NCI-H146 treated with DMSO at 0.1 percent for 48 hours (cell line): ENCODE results near the gene TWIST2.

Experiments
- DNase-seq: peaks from one replicate; lab custom pipeline; 2025; ENCODE audit not compliant: unreplicated experiment; lab: John Stamatoyannopoulos, UW

Gene TWIST2

GRCh38 chr2:238872026-238872425 lies 24.1 kb downstream of the TWIST2 start:
- DNase-seq: no peak

GRCh38 chr2:238872628-238873380 lies 24.9 kb downstream of the TWIST2 start:
- DNase-seq: no peak

DNA sequence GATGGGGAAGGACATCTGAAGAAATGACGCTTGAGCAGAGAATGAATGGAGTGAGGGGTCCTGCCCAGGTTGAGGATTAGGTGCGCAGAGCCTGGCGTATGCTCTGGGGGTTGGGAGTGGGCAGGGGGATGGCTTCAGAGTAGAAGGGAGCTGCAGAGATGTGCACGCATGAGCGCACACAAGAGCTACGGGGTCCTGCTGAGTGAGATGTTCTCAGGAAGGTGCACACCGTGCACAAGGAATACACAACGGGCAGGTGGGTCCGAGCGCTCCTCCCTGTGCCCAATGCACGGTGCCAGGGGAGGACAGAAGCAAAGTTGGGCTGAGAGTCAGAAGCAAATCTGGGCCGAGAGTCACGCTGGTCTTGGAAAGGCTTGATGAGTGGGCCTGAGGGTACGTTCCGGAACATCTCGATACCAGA lies 25.5 kb downstream of the TWIST2 start:
- no peak for DNase-seq

DNA sequence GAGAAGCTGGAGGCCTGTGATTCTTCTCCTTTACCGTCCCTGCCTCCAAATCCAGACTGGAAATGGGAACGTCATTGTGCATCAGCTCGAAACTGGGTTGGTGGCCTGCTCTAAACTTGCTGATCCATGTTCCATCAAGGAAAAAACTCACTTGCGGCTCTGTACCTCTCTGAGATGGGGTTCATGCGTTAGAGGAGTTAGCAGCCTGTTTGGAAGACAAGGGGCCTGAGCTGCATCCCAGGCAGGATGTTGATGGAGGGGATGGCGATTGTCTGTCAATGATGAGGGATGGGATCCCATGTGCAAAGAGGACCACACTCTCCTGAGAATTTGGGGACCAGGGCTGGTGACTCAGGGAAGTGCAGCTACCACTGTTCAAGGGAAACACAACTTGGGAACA lies 26.0 kb downstream of the TWIST2 start:
- no peak for DNase-seq

- no peak for DNase-seq
These were observed 26.6 kb downstream of the TWIST2 start for GRCh38 chr2:238874330-238875050.

DNA sequence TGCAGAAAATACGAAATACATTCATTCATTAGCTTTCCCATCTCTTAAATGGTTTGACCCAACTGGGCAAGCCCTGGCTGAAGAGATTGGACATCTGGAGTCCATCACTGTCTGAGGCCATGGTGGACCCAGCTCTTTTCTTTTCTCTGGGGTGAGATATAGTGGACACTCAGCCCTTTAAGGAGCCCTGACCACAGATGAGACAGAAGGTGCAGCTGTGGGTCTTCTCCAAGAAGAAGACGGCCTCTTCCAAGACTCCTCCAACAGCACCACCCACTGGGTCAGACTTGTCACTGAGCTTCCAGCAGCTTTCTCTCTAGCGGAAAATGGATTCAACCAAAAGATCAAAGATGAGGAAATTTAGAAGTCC lies 27.2 kb downstream of the TWIST2 start:
- DNase-seq: no peak

DNA sequence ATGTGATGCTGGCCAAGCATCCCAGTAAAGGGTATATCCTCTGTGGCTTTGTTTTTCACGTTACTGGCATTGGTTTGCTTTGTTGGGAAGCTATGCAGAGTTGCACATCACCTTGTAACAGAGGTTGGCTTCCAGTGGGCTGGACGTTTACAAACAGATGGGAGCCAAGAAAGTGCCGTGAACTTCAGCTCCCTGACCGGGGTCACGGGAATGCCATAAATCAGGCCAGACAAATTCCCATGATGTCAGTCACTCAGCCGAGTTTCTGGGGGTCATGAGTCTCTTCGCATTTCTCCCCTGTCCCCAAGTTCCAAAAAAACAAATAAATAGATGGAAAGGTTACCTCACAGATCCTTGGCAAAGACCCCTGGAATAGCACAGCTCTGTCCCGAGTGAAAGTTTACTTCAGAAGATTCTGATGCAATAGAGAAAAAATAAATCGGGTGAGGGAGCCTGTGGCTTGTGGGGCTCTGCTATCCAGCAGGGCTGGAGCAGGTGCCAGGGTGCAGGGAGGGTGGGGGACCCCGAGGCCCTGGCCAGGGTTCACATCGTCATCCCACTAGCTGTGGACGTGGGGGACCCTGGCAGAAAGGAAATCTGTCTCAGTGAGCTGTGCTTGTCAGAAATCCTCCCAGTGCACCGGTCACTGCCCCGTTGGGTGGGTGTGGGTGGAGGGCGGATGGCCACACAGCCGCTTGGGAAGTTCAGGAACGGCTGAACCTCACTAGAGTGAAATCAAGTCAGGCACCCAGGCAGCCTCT lies 27.8 kb downstream of the TWIST2 start:
- no peak for DNase-seq

DNA sequence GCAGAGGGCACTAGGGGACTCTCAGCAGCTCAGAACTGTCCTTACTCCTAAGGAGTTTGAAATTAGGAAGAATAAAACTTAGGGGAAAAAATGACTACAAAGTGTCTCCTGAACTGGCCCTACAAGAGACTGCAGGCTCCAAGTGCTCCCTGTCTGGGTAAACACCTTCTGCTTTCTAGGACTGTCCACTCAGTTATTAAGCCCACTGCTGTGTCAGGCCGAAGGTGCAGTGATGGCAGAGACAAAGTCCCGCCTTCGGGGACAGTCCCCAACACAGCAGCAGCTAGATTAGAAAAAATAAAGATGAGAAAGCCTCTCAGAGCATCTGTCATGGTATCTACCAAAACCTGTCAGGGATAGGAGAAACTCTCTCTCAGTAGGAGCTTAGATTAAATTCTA lies 28.3 kb downstream of the TWIST2 start:
- DNase-seq: no peak

DNA sequence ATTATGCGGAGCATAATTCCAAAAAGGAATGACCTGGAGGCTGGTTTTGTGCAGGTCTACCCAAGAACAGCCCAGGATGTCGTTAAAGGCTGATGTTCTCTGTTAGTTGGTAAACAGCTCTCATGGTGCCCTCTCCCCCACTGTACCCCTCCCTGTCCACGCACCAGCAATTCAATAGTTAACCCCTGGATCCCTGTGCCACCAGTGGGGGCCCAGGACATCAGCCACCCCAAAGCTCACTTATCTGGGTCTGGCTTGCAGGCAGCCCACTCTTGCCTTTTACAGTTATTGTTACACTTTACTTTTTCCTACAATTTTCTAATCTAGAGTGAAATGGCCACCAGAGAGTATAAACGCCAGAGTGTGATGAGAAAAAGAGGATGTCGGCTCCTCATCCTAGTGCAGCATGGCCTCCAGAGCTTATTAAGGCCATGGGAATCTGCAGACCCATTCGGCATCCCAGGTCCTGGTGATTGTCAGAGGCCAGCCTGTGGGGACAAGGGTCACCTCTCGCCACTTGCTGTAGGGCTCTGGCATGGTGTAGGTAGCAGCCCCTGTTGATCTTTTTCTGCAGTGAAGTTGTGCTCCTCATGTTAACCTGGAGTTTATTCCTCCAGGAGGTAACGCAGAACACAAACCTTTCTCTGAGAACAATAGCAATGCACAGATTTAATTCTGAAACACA lies 30.3 kb downstream of the TWIST2 start:
- no peak for DNase-seq

- DNase-seq: no peak
These were observed 31.2 kb downstream of the TWIST2 start for GRCh38 chr2:238879043-238879442.

GRCh38 chr2:238879621-238880377 lies 31.9 kb downstream of the TWIST2 start:
- DNase-seq: no peak

DNA sequence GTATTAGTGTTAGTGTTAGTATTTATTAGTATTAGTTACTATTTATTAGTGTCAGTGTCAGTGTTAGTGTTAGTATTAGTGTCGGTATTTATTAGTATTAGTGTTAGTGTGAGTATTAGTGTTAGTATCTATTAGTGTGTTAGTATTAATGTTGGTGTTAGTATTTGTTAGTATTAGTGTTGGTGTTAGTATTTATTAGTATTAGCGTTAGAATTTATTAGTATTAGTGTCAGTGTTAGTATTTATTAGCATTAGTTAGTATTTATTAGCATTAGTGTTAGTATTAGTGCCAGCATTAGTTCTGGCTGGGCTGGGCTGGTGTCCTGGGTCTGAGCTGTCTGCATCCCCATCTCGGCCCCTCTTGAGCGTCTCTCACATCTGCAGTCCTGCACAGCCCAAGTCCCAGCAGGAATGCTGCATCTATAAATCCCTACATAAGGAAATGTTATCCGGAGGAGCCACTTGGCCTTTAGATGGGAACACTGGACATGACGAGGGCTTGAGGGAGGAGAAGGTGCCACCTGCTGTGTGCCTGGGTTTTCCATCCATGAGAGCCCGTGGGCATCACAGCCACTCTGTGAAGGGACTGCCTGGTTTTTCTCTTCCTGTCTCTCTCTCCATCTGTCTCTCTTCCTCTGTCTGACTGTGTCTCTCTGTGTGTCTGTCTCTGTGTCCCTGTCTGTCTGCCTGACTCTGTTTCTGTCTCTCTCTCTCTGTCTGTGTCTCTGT lies 33.6 kb downstream of the TWIST2 start:
- DNase-seq: no peak

GRCh38 chr2:238882082-238882755 lies 34.3 kb downstream of the TWIST2 start:
- no peak for DNase-seq

- DNase-seq: no peak
These were observed 35.6 kb downstream of the TWIST2 start for GRCh38 chr2:238883421-238883901.

GRCh38 chr2:238884122-238884811 lies 36.4 kb downstream of the TWIST2 start:
- no peak for DNase-seq

DNA sequence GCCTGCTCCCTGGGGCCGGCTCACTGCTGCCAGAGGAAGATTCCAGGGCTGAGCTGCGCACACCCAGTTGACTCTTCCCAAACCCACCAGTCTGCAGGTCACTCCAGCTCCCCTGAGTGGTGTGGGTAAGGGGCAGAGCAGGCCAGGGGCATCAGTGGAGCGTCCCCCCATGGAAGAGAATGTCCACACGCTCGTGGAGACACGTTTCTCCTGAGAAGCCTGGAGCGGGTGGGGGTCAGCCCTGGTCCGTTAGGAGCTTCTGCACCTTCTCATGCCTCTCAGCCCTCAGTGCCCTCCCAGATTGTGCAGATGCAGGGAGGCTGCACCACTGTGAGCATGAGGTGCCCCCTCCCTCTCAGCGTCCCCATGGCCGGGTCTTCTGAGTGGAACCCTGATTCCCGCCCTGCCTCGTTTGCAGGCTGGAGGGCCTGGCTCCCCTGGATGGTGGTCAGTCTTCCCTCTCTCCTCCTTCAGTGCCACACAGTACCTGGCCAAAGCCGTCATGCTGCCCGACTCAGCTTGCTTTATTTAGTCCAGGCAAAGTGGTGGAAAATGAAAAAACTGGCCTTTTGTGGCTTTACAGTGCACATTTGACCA lies 37.0 kb downstream of the TWIST2 start:
- no peak for DNase-seq

DNA sequence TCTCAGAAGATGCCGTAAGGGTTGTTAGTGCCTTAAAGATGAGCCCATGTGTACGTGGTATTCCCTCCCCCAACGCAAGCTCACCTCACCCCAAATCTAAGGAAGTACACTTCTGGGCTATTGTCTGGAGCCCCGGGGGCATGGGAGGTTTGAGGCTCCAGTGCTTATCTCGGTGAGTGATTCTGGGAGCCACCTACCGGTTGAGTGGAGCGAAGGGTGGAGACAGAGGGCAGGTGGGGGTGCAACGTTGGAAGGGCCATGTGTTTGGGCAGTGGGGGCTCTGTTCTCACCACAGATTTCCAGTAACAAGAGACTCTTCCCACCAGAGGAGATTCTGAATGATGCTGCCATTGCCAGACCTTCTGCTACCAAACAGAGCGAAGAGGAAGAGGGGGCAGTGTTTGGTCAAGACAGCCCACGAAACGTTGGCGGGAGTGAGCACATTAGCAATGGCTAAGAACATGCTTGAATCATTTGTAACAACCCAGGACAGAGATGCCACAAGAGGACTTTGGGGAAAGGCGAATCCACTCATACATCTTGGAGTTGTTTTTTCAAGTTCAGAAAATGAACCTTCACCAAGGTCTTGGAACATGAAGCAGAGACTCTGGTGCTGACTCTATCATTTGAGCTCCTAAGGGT lies 38.7 kb downstream of the TWIST2 start:
- no peak for DNase-seq

DNA sequence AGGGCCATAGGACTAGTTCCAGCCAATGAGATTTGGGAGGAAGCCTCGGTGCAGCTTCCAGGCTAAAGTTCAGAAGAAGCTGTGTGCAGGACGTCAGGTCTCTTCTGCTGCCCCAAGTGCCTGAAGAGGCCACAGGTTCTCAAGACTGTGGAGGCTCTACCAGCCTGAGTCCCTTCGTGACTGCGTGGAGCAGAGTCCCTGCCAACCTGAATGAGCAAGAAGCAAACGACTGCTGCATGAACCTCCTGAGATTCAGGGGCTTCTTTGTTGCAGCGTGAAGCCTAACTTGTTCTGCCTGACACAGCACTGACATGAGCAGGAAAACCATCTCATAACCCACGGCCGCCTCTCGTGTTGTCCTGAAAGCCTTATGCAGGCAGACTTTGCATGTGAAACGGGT lies 39.7 kb downstream of the TWIST2 start:
- no peak for DNase-seq
